CD4-positive, alpha-beta T cell (primary cell): ENCODE results near the gene GSTT4. TPM values are rescaled to one million over a fixed set of nuclear protein-coding genes. Genes with fewer than 3 reads are reported as not detected.
"Not testable (repeated sequence)": the region's sequence is repeated elsewhere in the genome, so short reads cannot be mapped to it uniquely, and the experiment has no call there.

Experiments
- ATAC-seq: fragments of 200-7000 bp; cut with Tn5 transposase; one replicate; pipeline ENCODE4 v1.10.0; 2022; ENCODE audit warnings: mild to moderate bottlenecking; ENCODE audit not compliant: poor library complexity
- CTCF ChIA-PET: fragments of 350-600 bp; sonication (Branson Sonifier 250); formaldehyde crosslinking; loops from one replicate; lab custom pipeline; 2021; ENCODE audit warnings: antibody characterized with exemption, inconsistent platforms; lab: Charles Lee
- POLR2A ChIA-PET: fragments of 350-600 bp; sonication (Branson Sonifier 250); formaldehyde crosslinking; loops from one replicate; lab custom pipeline; 2021; ENCODE audit warnings: antibody characterized with exemption, inconsistent platforms; lab: Charles Lee
- DNase-seq, 14 experiments: peaks; one replicate each; pipeline ENCODE4 v3.0.0-alpha.2; 2013 to 2020; ENCODE audit warnings: mixed read lengths in 2 of 14
- H3K27ac ChIP-seq, 2 donors: one replicate each; pipeline versions ENCODE4 v1.5.1 to v1.7.0; 2013; ENCODE audit warnings: low read length in 2 of 2, low read depth in 1 of 2, mild to moderate bottlenecking in 1 of 2
- H3K27me3 ChIP-seq, 2 experiments: 1 replicate in 1 of 2; 2 replicates in 1 of 2; pipeline versions ENCODE4 v1.6.1 to v1.7.0; 2013; ENCODE audit warnings: low read length in 2 of 2, control low read depth in 1 of 2, mild to moderate bottlenecking in 1 of 2, moderate library complexity in 1 of 2; ENCODE audit not compliant: insufficient read depth in 2 of 2, control insufficient read depth in 1 of 2
- H3K36me3 ChIP-seq: one replicate; pipeline ENCODE4 v1.6.1; 2013; ENCODE audit warnings: low read length, control low read depth; ENCODE audit not compliant: insufficient read depth
- H3K4me1 ChIP-seq: one replicate; pipeline ENCODE4 v1.6.1; 2013; ENCODE audit warnings: low read length, control low read depth; ENCODE audit not compliant: insufficient read depth
- H3K4me3 ChIP-seq: one replicate; pipeline ENCODE4 v1.5.1; 2013; ENCODE audit warnings: mild to moderate bottlenecking, low read length, moderate library complexity
- H3K9me3 ChIP-seq, 2 experiments: 1 replicate in 1 of 2; 2 replicates in 1 of 2; pipeline versions ENCODE4 v1.6.1 to v1.7.0; 2013; ENCODE audit warnings: low read length in 2 of 2, mild to moderate bottlenecking in 2 of 2, control low read depth in 1 of 2, moderate library complexity in 1 of 2; ENCODE audit not compliant: control insufficient read depth in 1 of 2, insufficient read depth in 1 of 2
- H3K27ac Mint-ChIP-seq: one replicate; pipeline ENCODE4 v1.8.0; 2020; ENCODE audit warnings: mixed read lengths
- H3K27me3 Mint-ChIP-seq: one replicate; pipeline ENCODE4 v1.8.0; 2021; ENCODE audit warnings: mixed read lengths
- H3K36me3 Mint-ChIP-seq: one replicate; pipeline ENCODE4 v1.8.0; 2021; ENCODE audit warnings: low read depth, mixed read lengths
- H3K4me1 Mint-ChIP-seq: one replicate; pipeline ENCODE4 v1.8.0; 2021; ENCODE audit warnings: low read depth, mixed read lengths
- H3K4me3 Mint-ChIP-seq: one replicate; pipeline ENCODE4 v1.8.0; 2020; ENCODE audit warnings: mild to moderate bottlenecking, mixed read lengths
- H3K9me3 Mint-ChIP-seq: one replicate; pipeline ENCODE4 v1.8.0; 2020; ENCODE audit warnings: mixed read lengths
- intact Hi-C, 2 experiments: fragments of 100-400 bp; cut with DNase I in 1 of 2; cut with micrococcal nuclease in 1 of 2; formaldehyde crosslinking; loops; one replicate each; pipeline versions ENCODE4 v1.15.1 to v1.9.0; 2023 to 2025; cut with DNase I, micrococcal nuclease
- total RNA-seq, 174 experiments: library from RNA in 2 of 174; stranded (reverse) in 2 of 174; gene quantifications; one replicate each; pipeline ENCODE4 v1.2.3 and lab custom pipeline; 2021 to 2026

The GSTT4 gene
- total RNA-seq, 2 experiments from 2014 or later: not detected

DNA sequence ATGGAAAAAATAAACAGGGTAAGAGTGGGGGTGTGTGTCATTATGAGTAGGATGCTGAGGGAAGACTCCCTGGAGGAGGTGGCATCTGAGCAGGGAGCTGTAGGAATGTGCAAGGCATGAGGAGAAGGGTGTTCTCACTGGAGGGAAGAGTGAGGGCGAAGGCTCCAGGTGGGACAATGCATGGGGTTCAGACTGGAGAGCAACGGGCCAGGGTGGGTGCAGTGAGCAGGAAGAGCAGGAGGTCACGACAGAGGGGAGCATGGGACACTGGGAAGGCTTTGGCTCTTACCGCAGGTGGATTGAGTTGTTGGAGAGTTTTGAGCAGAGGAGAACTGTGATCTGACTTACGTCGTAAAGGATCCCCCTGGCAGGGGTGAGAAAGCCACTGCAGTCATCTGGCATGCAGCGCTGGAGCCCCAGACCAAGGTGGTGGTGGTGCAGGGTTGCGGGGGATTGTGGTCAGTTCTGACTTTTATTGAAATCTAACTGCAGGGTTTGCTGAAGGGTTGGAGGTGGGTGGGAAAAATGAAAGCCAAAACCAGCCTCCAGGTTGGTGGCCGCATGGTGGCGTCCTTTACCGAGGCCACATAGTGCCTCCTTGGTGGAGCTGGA lies 52.4 kb downstream of the GSTT4 start:
- CTCF ChIA-PET, H3K9me3 Mint-ChIP-seq, H3K27me3 Mint-ChIP-seq, H3K4me3 ChIP-seq, H3K27ac Mint-ChIP-seq, H3K36me3 ChIP-seq, H3K4me1 ChIP-seq, H3K4me1 Mint-ChIP-seq, H3K27ac ChIP-seq, H3K4me3 Mint-ChIP-seq, H3K36me3 Mint-ChIP-seq, H3K9me3 ChIP-seq, ATAC-seq, DNase-seq, H3K27me3 ChIP-seq: not testable (repeated sequence)
- POLR2A ChIA-PET: interaction anchor here (0.5 kb wide), 1 partner anchor 331 kb away, joined by 3 read pairs; no protein-coding TSS in a partner anchor
- intact Hi-C loops: loop anchor here in 1 of 2 experiments (5.0 kb wide), 2 partner anchors 54 to 91 kb away; partner anchors contain the start of gene GSTT4

GRCh38 chr22:23951383-23951782 lies 53.9 kb downstream of the GSTT4 start:
- ATAC-seq, DNase-seq, H3K9me3 ChIP-seq, H3K27me3 ChIP-seq, CTCF ChIA-PET, H3K36me3 ChIP-seq, H3K4me1 Mint-ChIP-seq, H3K4me1 ChIP-seq, H3K4me3 ChIP-seq, POLR2A ChIA-PET, H3K27ac Mint-ChIP-seq, H3K4me3 Mint-ChIP-seq, H3K9me3 Mint-ChIP-seq, H3K27ac ChIP-seq, H3K27me3 Mint-ChIP-seq, H3K36me3 Mint-ChIP-seq: not testable (repeated sequence)
- intact Hi-C loops: loop anchor here in 1 of 2 experiments (5.0 kb wide), 2 partner anchors 56 to 89 kb away; partner anchors contain the start of gene GSTT4

DNA sequence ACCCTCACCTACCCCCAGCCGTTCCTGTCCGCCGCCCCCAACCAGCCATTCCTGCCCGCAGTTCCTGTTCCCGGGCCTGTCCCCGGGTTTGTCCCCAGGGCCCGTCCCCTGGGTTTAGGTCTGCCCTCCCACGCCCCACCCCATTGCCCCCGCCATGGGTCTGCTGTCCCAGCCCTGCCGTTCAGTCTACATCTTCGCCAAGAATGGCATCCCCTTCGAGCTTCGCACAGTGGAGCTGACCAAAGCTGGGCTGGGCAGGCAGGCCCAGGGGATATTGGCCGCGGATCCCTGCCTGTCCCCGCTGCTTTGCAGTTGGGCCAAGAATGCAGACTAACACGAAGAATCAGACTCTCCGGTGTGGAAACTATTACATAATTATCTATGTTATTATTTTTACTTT lies 55.5 kb downstream of the GSTT4 start:
- ATAC-seq, H3K9me3 ChIP-seq, H3K27ac ChIP-seq, H3K27me3 ChIP-seq, H3K27ac Mint-ChIP-seq, DNase-seq, H3K36me3 Mint-ChIP-seq, H3K4me1 Mint-ChIP-seq, H3K27me3 Mint-ChIP-seq, POLR2A ChIA-PET, H3K36me3 ChIP-seq, H3K4me3 ChIP-seq, H3K4me3 Mint-ChIP-seq, H3K4me1 ChIP-seq, CTCF ChIA-PET, H3K9me3 Mint-ChIP-seq: not testable (repeated sequence)
- intact Hi-C loops: loop anchor here in 1 of 2 experiments (5.0 kb wide), 2 partner anchors 58 to 87 kb away; partner anchors contain the start of gene GSTT4

Other genes with a start within 250 kb of the GSTT4 start
- under 1 TPM; 0.49 to 0.84 TPM for gene C22orf15, start 242.5 kb downstream of the GSTT4 start, total RNA-seq
- gene CHCHD10, start 237.5 kb downstream of the GSTT4 start, total RNA-seq: 10 to 100 TPM; 34.4 to 43.0 TPM
- 1 to 10 TPM; 2.3 to 2.4 TPM for gene MMP11, start 232.6 kb downstream of the GSTT4 start, total RNA-seq
- 10 to 100 TPM; 40.3 to 41.7 TPM for gene SMARCB1, start 218.5 kb downstream of the GSTT4 start, total RNA-seq
- under 1 TPM; 0.66 to 0.98 TPM for gene DERL3, start 166.4 kb downstream of the GSTT4 start, total RNA-seq
- gene SLC2A11, start 147.6 kb downstream of the GSTT4 start, total RNA-seq: 10 to 100 TPM in 1 of 2 experiments, 1 to 10 TPM in 1; 9.9 to 11.5 TPM
- 100 to 1,000 TPM; 213 to 226 TPM for gene MIF, start 111.1 kb downstream of the GSTT4 start, total RNA-seq
- gene GSTT2B, start 44.3 kb downstream of the GSTT4 start, total RNA-seq: not detected
- gene DDTL, start 38.6 kb downstream of the GSTT4 start, total RNA-seq: 1 to 10 TPM; 3.5 to 3.8 TPM
- 10 to 100 TPM; 82.3 to 84.3 TPM for gene DDT, start 31.0 kb downstream of the GSTT4 start, total RNA-seq
- gene GSTT2, start 25.3 kb downstream of the GSTT4 start, total RNA-seq: not detected
- gene CABIN1, start 5.9 kb upstream of the GSTT4 start, total RNA-seq: 100 to 1,000 TPM; 113 TPM
- gene SUSD2, start 176.0 kb upstream of the GSTT4 start, total RNA-seq: 1 to 10 TPM in 1 of 2 experiments, under 1 TPM in 1; 0.80 to 1.5 TPM
- gene GGT5, start 239.6 kb upstream of the GSTT4 start, total RNA-seq: not detected